Stomach (tissue), 4 donors: ENCODE measurements around the gene JAKMIP2.

Experiments
- CTCF ChIP-seq, 7 experiments: fragments of 450-650 bp in 4 of 7; fragments of 200-600 bp in 3 of 7; sonication (generic) in 3 of 7; IDR thresholded peaks; one replicate each; pipeline ENCODE4 v1.5.1; 2016 to 2019; ENCODE audit warnings: antibody characterized with exemption in 7 of 7, control low read depth in 2 of 7, mild to moderate bottlenecking in 1 of 7
- POLR2A ChIP-seq, 4 donors: fragments of 450-650 bp; IDR thresholded peaks; one replicate each; pipeline ENCODE4 v1.6.1; 2016; ENCODE audit warnings: antibody characterized with exemption in 4 of 4, control low read depth in 2 of 4, mild to moderate bottlenecking in 1 of 4, moderate library complexity in 1 of 4
- POLR2AphosphoS5 ChIP-seq, 3 donors: sonication (generic); formaldehyde crosslinking; IDR thresholded peaks; one replicate each; pipeline ENCODE4 v1.6.1; 2016; ENCODE audit warnings: antibody characterized with exemption in 3 of 3

DNA sequence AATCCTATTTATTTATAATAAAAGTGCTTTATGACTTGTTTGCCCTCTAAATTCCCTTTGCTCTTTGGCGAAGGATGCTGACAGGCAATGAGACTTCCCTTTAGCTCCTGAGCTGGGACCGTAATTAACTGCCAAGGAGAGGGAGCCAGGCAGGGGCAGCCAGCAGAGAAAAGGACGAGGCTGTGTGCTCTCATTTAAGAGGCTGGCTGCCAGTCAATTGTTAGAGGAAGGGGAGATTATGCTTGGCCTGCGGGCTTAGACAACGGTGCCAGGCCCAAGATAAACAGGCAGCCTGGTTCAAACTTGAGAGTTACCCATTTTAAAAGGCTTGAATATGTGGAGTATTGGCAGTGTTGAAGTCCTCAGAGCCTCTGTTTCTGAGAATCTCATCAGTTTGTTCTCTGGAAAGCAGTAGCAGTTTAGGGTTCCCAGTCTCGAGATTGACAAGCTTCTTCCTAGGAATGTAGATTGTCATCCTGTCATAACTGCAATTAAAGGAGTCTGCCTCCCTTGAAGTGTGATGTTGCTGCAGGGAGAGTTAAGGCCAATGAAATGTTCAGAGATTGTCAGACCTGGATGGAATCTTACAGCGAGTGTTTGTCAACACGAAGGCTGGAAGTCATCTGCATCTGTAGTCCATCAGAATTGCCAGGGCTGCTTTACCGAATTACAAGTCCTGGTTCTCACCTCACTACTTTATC is 113.2 kb downstream of the JAKMIP2 start:
- TF ChIP-seq POLR2AphosphoS5 (IDR thresholded peaks at IDR 0.05) (no peak), CTCF (IDR thresholded peaks at IDR 0.05) (no peak), POLR2A (IDR thresholded peaks at IDR 0.05) (no peak)
